Left lung (tissue), 10 donors: ENCODE data around the gene TSHZ2. TPM values are rescaled to one million over a fixed set of nuclear protein-coding genes. Genes with fewer than 3 reads are reported as not detected.
"Not testable (repeated sequence)": the region's sequence is repeated elsewhere in the genome, so short reads cannot be mapped to it uniquely, and the experiment has no call there.

Experiments used
- ATAC-seq: fragments of 200-7000 bp; cut with Tn5 transposase; one replicate; pipeline ENCODE4 v1.9.1; 2020; ENCODE audit warnings: moderate library complexity
- DNase-seq, 4 donors: peaks; one replicate each; pipeline ENCODE4 v3.0.0-alpha.2; 2013 to 2020
- H3K27ac ChIP-seq, 2 donors: fragments of 200-600 bp; sonication (generic) in 1 of 2; one replicate each; pipeline versions ENCODE4 v1.5.0 to v1.8.0; 2020 to 2021
- H3K27me3 ChIP-seq, 2 donors: fragments of 200-600 bp; sonication (generic) in 1 of 2; one replicate each; pipeline versions ENCODE4 v1.5.0 to v1.8.0; 2020 to 2021
- H3K36me3 ChIP-seq, 2 donors: fragments of 200-600 bp; sonication (generic) in 1 of 2; one replicate each; pipeline versions ENCODE4 v1.5.0 to v1.8.0; 2020 to 2021
- H3K4me1 ChIP-seq, 2 donors: fragments of 200-600 bp; one replicate each; pipeline ENCODE4 v1.8.0; 2021
- H3K4me3 ChIP-seq, 2 donors: fragments of 200-600 bp; sonication (generic) in 1 of 2; one replicate each; pipeline versions ENCODE4 v1.5.0 to v1.8.0; 2020 to 2021; ENCODE audit warnings: mild to moderate bottlenecking in 1 of 2
- H3K9me3 ChIP-seq, 2 donors: fragments of 200-600 bp; sonication (generic) in 1 of 2; one replicate each; pipeline versions ENCODE4 v1.5.0 to v1.8.0; 2020 to 2021
- intact Hi-C, 2 donors: fragments of 100-400 bp; cut with DNase I; formaldehyde crosslinking; loops; one replicate each; pipeline versions ENCODE4 v1.11.2 to v1.14.2; 2022
- polyA plus RNA-seq, 6 donors: library from polyadenylated mRNA; unstranded; fragments of 120-200 nt; gene quantifications; one replicate each; pipeline ENCODE4 v1.2.1, GENCODE V29; 2013; ENCODE audit not compliant: insufficient read length in 6 of 6
- total RNA-seq, 2 donors: library from RNA; stranded (reverse); fragmentation: NEBNext Ultra II Directional; extraction: Animal tissue kit (Norgen Biotek cat#: 25700); gene quantifications; one replicate each; pipeline ENCODE4 v1.2.1, GENCODE V29; 2021
- TF ChIP-seq, protein P1 (sequence below), 2 donors: fragments of 200-600 bp; sonication (generic) in 1 of 2; IDR thresholded peaks; one replicate each; pipeline versions ENCODE4 v1.5.0 to v1.8.0; 2021; ENCODE audit warnings: antibody characterized with exemption in 2 of 2
- donor health status: DM: no; HTN: yes; CAD: no.
- donor health status: DM: no; HTN: no; CAD: no.

The TSHZ2 gene
- total and polyA plus RNA-seq, 8 donors: 7.6 to 20.7 (median 13.9) TPM

DNA sequence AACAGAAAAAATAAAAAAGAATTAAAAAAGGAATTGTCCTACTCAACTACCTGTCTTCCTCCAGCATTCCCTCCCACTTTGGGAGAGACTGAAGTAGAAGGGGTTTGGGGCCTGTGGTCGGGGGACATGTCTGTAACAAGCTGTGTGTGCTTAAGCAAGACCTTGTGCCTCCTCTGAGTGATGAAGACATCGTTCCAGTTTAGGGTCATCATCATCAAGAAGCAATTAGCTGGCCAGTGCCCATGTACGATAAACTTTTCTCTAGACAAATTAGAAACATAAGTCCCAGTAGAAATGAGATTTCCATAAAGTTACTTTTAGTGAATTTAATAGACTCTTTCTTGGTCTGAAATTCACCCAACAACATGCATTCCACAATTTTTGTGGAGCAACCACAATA lies 348.5 kb downstream of the TSHZ2 start:
- Histone ChIP-seq H3K27me3 (no peaks in the 10 kb centered on the region), H3K4me3 (no peak overlapping the region), H3K27ac (no peak overlapping the region), H3K36me3 (no peaks in the 10 kb centered on the region), H3K9me3 (peaks cover 0 to 8% of the 10 kb centered on the region in 2 donors), H3K4me1 (no peaks in the 10 kb centered on the region)
- TF ChIP-seq, protein P1, sequence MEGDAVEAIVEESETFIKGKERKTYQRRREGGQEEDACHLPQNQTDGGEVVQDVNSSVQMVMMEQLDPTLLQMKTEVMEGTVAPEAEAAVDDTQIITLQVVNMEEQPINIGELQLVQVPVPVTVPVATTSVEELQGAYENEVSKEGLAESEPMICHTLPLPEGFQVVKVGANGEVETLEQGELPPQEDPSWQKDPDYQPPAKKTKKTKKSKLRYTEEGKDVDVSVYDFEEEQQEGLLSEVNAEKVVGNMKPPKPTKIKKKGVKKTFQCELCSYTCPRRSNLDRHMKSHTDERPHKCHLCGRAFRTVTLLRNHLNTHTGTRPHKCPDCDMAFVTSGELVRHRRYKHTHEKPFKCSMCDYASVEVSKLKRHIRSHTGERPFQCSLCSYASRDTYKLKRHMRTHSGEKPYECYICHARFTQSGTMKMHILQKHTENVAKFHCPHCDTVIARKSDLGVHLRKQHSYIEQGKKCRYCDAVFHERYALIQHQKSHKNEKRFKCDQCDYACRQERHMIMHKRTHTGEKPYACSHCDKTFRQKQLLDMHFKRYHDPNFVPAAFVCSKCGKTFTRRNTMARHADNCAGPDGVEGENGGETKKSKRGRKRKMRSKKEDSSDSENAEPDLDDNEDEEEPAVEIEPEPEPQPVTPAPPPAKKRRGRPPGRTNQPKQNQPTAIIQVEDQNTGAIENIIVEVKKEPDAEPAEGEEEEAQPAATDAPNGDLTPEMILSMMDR (IDR thresholded peaks at IDR 0.05): no peak
- intact Hi-C loops: no loop called here
- peak in 1 of 4 donors; percentile 31 for DNase-seq
- no peak for ATAC-seq

DNA sequence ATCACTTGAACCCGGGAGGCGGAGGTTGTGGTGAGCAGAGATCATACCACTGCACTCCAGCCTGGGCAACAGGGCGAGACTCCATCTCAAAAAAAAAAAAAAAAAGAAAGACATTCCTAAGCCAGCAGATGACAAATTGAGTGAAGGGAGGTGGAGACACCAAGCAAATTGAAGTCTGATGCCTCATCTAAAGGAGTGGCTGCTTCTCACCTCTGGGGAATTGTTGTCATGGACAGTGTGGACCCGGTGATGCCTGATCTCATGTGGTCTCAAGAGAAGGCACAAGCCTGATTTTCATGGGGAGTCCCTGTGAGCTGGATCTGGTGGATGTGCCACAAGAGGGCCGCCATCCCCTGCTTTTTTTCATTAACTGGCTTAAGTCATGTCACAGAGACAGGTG lies 349.4 kb downstream of the TSHZ2 start:
- H3K4me1 ChIP-seq: no peaks in the 10 kb centered on the region
- DNase-seq (no peak), ATAC-seq (no peak)
- H3K4me3 ChIP-seq: no peak overlapping the region
- H3K9me3 ChIP-seq: peaks cover 0 to 8% of the 10 kb centered on the region in 2 donors
- no peaks in the 10 kb centered on the region for H3K27me3 ChIP-seq
- TF ChIP-seq, protein P1 (IDR thresholded peaks at IDR 0.05): no peak
- intact Hi-C loops: no loop called here
- no peaks in the 10 kb centered on the region for H3K36me3 ChIP-seq
- H3K27ac ChIP-seq: no peak overlapping the region

DNA sequence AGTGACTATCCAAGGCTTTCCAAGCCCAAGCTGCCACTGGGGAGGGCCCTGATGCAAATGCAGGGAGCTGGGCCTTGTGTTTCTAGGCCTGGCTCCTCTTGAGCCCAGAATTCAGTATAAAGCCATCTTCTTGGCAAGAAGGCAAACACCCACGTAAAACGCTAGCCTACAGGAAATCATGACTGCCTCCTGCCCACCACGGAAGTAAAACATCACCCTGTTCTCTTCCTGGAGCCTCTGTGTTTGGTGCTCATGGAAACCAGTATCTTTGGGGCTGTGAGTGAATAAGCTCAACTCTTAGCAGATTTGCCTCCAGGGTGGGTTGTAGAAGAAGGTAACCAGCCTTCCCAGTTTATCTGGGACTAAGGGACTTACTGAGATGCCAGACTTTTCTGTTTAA lies 350.5 kb downstream of the TSHZ2 start:
- intact Hi-C loops: no loop called here
- Histone ChIP-seq H3K4me1 (no peaks in the 10 kb centered on the region), H3K4me3 (no peak overlapping the region), H3K36me3 (no peaks in the 10 kb centered on the region), H3K27ac (no peak overlapping the region), H3K9me3 (peaks cover 0 to 8% of the 10 kb centered on the region in 2 donors), H3K27me3 (no peaks in the 10 kb centered on the region)
- DNase-seq: no peak
- TF ChIP-seq, protein P1 (IDR thresholded peaks at IDR 0.05): no peak
- ATAC-seq: no peak

DNA sequence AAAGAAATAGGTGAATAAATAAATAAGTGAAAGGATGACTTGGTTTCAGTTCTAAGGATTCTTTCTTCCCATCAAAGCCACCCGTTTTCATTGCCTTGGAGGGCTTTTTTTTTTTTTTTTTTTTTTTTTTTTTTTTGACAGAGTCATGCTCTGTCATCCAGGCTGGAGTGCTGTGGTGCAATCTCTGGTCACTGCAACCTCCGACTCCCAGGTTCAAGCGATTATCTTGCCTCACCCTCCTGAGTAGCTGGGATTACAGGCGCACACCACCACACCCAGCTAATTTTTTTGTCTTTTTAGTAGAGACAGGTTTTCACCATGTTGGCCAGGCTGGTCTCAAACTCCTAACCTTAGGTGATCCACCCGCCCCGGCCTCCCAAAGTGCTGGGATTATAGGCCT lies 351.3 kb downstream of the TSHZ2 start:
- H3K27ac ChIP-seq, H3K36me3 ChIP-seq, H3K9me3 ChIP-seq, H3K4me1 ChIP-seq, ATAC-seq, H3K4me3 ChIP-seq, H3K27me3 ChIP-seq, intact Hi-C loops: not testable (repeated sequence)
- peak in 1 of 4 donors; percentile 71 for DNase-seq

DNA sequence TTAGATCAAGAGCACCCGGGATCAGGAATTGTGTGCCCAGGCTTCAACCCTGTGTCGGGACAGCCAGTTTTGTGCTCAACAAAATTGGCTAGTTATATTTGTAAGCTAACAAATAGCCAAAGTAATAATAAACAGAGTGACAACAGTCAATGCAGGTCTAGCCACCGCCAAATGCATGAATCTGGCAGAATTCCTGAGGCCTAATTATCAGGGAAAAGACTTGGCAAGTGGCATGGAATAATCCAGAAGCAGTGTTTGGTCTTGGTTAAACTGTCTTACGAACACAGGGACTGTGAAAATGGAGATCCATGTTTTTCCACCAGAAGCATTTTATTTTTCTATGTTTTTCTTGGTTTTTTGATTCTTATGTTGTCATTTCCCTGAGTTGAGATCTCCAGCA lies 352.7 kb downstream of the TSHZ2 start:
- TF ChIP-seq, protein P1 (IDR thresholded peaks at IDR 0.05): no peak
- no peaks in the 10 kb centered on the region for H3K36me3 ChIP-seq
- no peak for DNase-seq
- no peak for ATAC-seq
- no peaks in the 10 kb centered on the region for H3K9me3 ChIP-seq
- H3K4me1 ChIP-seq: no peaks in the 10 kb centered on the region
- no peaks in the 10 kb centered on the region for H3K27me3 ChIP-seq
- H3K27ac ChIP-seq: no peak overlapping the region
- intact Hi-C loops: no loop called here
- H3K4me3 ChIP-seq: no peak overlapping the region

DNA sequence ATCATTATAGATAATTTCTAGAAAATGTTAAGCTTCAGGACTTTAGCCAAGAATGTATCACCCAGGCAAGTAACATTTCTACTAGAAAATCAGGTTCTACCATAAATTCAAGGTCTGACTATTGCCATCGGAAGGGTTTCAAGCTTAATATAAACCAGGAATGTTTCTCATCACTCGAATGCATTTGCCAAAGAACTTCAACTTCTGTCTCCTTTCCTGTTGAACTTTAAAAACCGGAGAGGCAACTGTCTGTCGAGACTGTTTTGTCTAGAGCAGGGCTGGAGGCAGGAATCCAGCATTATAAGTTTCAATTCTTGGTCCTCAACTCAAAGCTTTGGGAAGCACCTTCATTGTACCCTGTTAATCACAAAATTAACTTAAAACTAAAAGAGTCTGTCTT lies 356.8 kb downstream of the TSHZ2 start:
- Histone ChIP-seq H3K27me3 (no peaks in the 10 kb centered on the region), H3K4me3 (no peak overlapping the region), H3K4me1 (no peaks in the 10 kb centered on the region), H3K36me3 (no peaks in the 10 kb centered on the region), H3K9me3 (no peaks in the 10 kb centered on the region), H3K27ac (no peak overlapping the region)
- DNase-seq: no peak
- TF ChIP-seq, protein P1 (IDR thresholded peaks at IDR 0.05): no peak
- intact Hi-C loops: no loop called here
- ATAC-seq: no peak
